GM18909 (cell line): Measurements from ENCODE around the gene COQ9.
A peak's percentile ranks its signal among the peaks of the same experiment; 100 is the strongest.
"Not testable (repeated sequence)": the region's sequence is repeated elsewhere in the genome, so short reads cannot be mapped to it uniquely, and the experiment has no call there.

ENCODE experiments used
- ATAC-seq: cut with Tn5 transposase; IDR thresholded peaks from one replicate; pipeline ENCODE4 v1.9.1; 2021; ENCODE audit warnings: mild to moderate bottlenecking; ENCODE audit not compliant: unreplicated experiment, poor library complexity

Gene COQ9

GRCh38 chr16:57447186-57447962 lies at the start of gene COQ9, which contains the start of gene CIAPIN1:
COQ9 (plus strand) TSS chr16:57447479; CDS start chr16:57447506, 27 bp downstream.
CIAPIN1 (minus strand) TSS chr16:57447385; CDS start chr16:57440928, 6,457 bp downstream.
- peak; percentile 98 for ATAC-seq

GRCh38 chr16:57397493-57397892 lies 49.8 kb upstream of the COQ9 start:
- not testable (repeated sequence) for ATAC-seq

- ATAC-seq = no peak
Measured at GRCh38 chr16:57401943-57402640, 45.2 kb upstream of the COQ9 start.

GRCh38 chr16:57403965-57404817 lies 43.1 kb upstream of the COQ9 start, which contains the start of gene CCL17:
CCL17 (plus strand) TSS chr16:57404767; CDS start chr16:57413933, 9,166 bp downstream.
- no peak for ATAC-seq

GRCh38 chr16:57405097-57405496 lies 42.2 kb upstream of the COQ9 start:
- ATAC-seq = no peak

GRCh38 chr16:57406881-57407280 lies 40.4 kb upstream of the COQ9 start:
- ATAC-seq = no peak

- ATAC-seq = no peak
Measured at GRCh38 chr16:57407521-57408353, 39.5 kb upstream of the COQ9 start.

- no peak for ATAC-seq
Measured at GRCh38 chr16:57409065-57409464, 38.2 kb upstream of the COQ9 start.

GRCh38 chr16:57409870-57410587 lies 37.2 kb upstream of the COQ9 start:
- ATAC-seq = no peak

GRCh38 chr16:57411362-57411976 lies 35.8 kb upstream of the COQ9 start:
- peak; percentile 40 for ATAC-seq

GRCh38 chr16:57412584-57412983 lies 34.7 kb upstream of the COQ9 start:
- ATAC-seq = no peak

- ATAC-seq = peak; percentile 61
Measured at GRCh38 chr16:57413301-57413730, 34.0 kb upstream of the COQ9 start.

- no peak for ATAC-seq
Measured at GRCh38 chr16:57413733-57414132, 33.5 kb upstream of the COQ9 start.

- ATAC-seq = no peak
Measured at GRCh38 chr16:57416084-57416483, 31.2 kb upstream of the COQ9 start.

- no peak for ATAC-seq
Measured at GRCh38 chr16:57419506-57419905, 27.8 kb upstream of the COQ9 start.

- no peak for ATAC-seq
Measured at GRCh38 chr16:57422026-57422944, 25.0 kb upstream of the COQ9 start.

GRCh38 chr16:57423152-57423551 lies 24.1 kb upstream of the COQ9 start:
- ATAC-seq = no peak

- ATAC-seq = no peak
Measured at GRCh38 chr16:57424583-57424982, 22.7 kb upstream of the COQ9 start.
